HCT116 (cell line): Measurements from ENCODE around the gene CCDC85B. TPM values are rescaled to one million over a fixed set of nuclear protein-coding genes. Genes with fewer than 3 reads are reported as not detected.

Source experiments
- ATAC-seq: fragments of 200-7000 bp; cut with Tn5 transposase; 2 replicates; pipeline ENCODE4 v1.9.1; 2020; ENCODE audit warnings: mild to moderate bottlenecking, moderate library complexity
- BruUV-seq: library from RNA; stranded (reverse); fragments of 400-500 nt; replicated peaks from 2 replicates; lab custom pipeline; 2021; lab: Mats Ljungman, UMichigan
- CTCF ChIA-PET: fragments of 300-600 bp; sonication (Branson Sonifier 250); formaldehyde crosslinking; loops from one replicate; lab custom pipeline; 2021; ENCODE audit warnings: antibody characterized with exemption; lab: Charles Lee
- POLR2A ChIA-PET: fragments of 300-600, 350-600 bp; sonication (Branson Sonifier 250); formaldehyde crosslinking; loops from one replicate; lab custom pipeline; 2021; ENCODE audit warnings: antibody characterized with exemption; lab: Charles Lee
- RAD21 ChIA-PET, 2 experiments: fragments of 300-600 bp; sonication (Branson Sonifier 250); formaldehyde crosslinking; loops; one replicate each; lab custom pipeline; 2023; ENCODE audit warnings: low total read pairs in 2 of 2; ENCODE audit not compliant: uncharacterized antibody in 2 of 2, unreplicated experiment in 2 of 2, low non-redundant PET in 1 of 2; lab: Charles Lee
- DNase-seq: peaks from one replicate; pipeline ENCODE4 v3.0.0-alpha.2; 2010; ENCODE audit warnings: low read depth, low spot score
- H2AFZ ChIP-seq: fragments of 200-600 bp; shearing (Covaris generic), sonication (generic); 2 replicates; pipeline ENCODE4 v1.6.1; 2017; ENCODE audit warnings: low read depth, mixed run types, mixed read lengths, antibody characterized with exemption, low read length; ENCODE audit not compliant: poor library complexity, severe bottlenecking
- H3K27ac ChIP-seq: 2 replicates; pipeline ENCODE4 v1.5.1; 2012; ENCODE audit warnings: low read depth, low read length
- H3K27me3 ChIP-seq: fragments of 200-600 bp; sonication (generic); 2 replicates; pipeline ENCODE4 v1.6.1; 2016; ENCODE audit warnings: mixed run types, low read length, mixed read lengths; ENCODE audit not compliant: insufficient read depth
- H3K36me3 ChIP-seq, 2 experiments: fragments of 200-500 bp in 1 of 2; fragments of 200-600 bp in 1 of 2; sonication (Bioruptor generic) in 1 of 2; sonication (generic) in 1 of 2; 2 replicates each; pipeline versions ENCODE4 v1.5.1 to v1.6.1; 2014 to 2016; ENCODE audit warnings: low read length in 2 of 2, inconsistent platforms in 1 of 2, mixed read lengths in 1 of 2, mixed run types in 1 of 2; ENCODE audit not compliant: insufficient read depth in 2 of 2, control insufficient read depth in 1 of 2
- H3K4me1 ChIP-seq, 2 experiments: fragments of 200-600 bp in 1 of 2; sonication (generic) in 1 of 2; 2 replicates each; pipeline versions ENCODE4 v1.5.1 to v1.6.1; 2012 to 2017; ENCODE audit warnings: low read length in 2 of 2, inconsistent platforms in 1 of 2, mild to moderate bottlenecking in 1 of 2, mixed read lengths in 1 of 2, mixed run types in 1 of 2, moderate library complexity in 1 of 2; ENCODE audit not compliant: insufficient read depth in 2 of 2, control insufficient read depth in 1 of 2
- H3K4me2 ChIP-seq: fragments of 200-600 bp; sonication (generic); 2 replicates; pipeline ENCODE4 v1.6.1; 2017; ENCODE audit warnings: mixed run types, low read length, mixed read lengths
- H3K4me3 ChIP-seq, 2 experiments: fragments of 200-600 bp in 1 of 2; sonication (generic) in 1 of 2; replicated peaks in 1 of 2; 2 replicates each; pipeline ENCODE4 v1.5.1; 2011 to 2016; ENCODE audit warnings: low read length in 2 of 2, control low read depth in 1 of 2, low read depth in 1 of 2, mild to moderate bottlenecking in 1 of 2, mixed read lengths in 1 of 2, mixed run types in 1 of 2
- H3K79me2 ChIP-seq: fragments of 200-600 bp; sonication (generic); 2 replicates; pipeline ENCODE4 v1.6.1; 2017; ENCODE audit warnings: mild to moderate bottlenecking, mixed run types, low read length, moderate library complexity, mixed read lengths; ENCODE audit not compliant: insufficient read depth
- H3K9ac ChIP-seq: fragments of 200-600 bp; sonication (generic); 2 replicates; pipeline ENCODE4 v1.6.1; 2016; ENCODE audit warnings: low read length, mixed read lengths
- H3K9me2 ChIP-seq: fragments of 200-600 bp; sonication (generic), shearing (Covaris generic); 2 replicates; pipeline ENCODE4 v1.6.1; 2017; ENCODE audit warnings: mixed run types, mild to moderate bottlenecking, moderate library complexity; ENCODE audit not compliant: insufficient read depth
- H3K9me3 ChIP-seq, 2 experiments: fragments of 200-500 bp in 1 of 2; fragments of 200-600 bp in 1 of 2; sonication (Bioruptor generic) in 1 of 2; sonication (generic) in 1 of 2; 2 replicates each; pipeline ENCODE4 v1.6.1; 2014 to 2017; ENCODE audit warnings: low read length in 2 of 2, mixed read lengths in 2 of 2, inconsistent platforms in 1 of 2, low read depth in 1 of 2, mild to moderate bottlenecking in 1 of 2, mixed run types in 1 of 2, moderate library complexity in 1 of 2; ENCODE audit not compliant: control insufficient read depth in 1 of 2, insufficient read depth in 1 of 2
- H4K20me1 ChIP-seq: fragments of 200-600 bp; sonication (generic), shearing (Covaris generic); 2 replicates; pipeline ENCODE4 v1.6.1; 2017; ENCODE audit warnings: mixed run types, mild to moderate bottlenecking, moderate library complexity; ENCODE audit not compliant: insufficient read depth
- CBX3 ChIP-seq: IDR thresholded peaks from 2 replicates; pipeline ENCODE4 v1.6.1; 2012; ENCODE audit warnings: low read depth
- CTCF ChIP-seq, 3 experiments: fragments of 200-600 bp in 1 of 3; sonication (generic) in 1 of 3; IDR thresholded peaks in 2 of 3; conservative IDR thresholded peaks in 1 of 3; 2 replicates each; pipeline ENCODE4 v1.5.1; 2012 to 2017; ENCODE audit warnings: low read depth in 2 of 3, low read length in 2 of 3, antibody characterized with exemption in 1 of 3, borderline replicate concordance in 1 of 3, control low read depth in 1 of 3, mild to moderate bottlenecking in 1 of 3, mixed read lengths in 1 of 3, mixed run types in 1 of 3, moderate library complexity in 1 of 3; ENCODE audit not compliant: insufficient read depth in 1 of 3
- EZH2phosphoT487 ChIP-seq: fragments of 200-600 bp; IDR thresholded peaks from 2 replicates; pipeline ENCODE4 v1.6.1; 2018; ENCODE audit warnings: antibody characterized with exemption, borderline replicate concordance
- FOSL1 ChIP-seq: IDR thresholded peaks from 2 replicates; pipeline ENCODE4 v1.6.1; 2012; ENCODE audit warnings: low read depth
- RAD21 ChIP-seq: IDR thresholded peaks from 2 replicates; pipeline ENCODE4 v1.6.1; 2012; ENCODE audit warnings: low read depth, mild to moderate bottlenecking
- SIN3A ChIP-seq: IDR thresholded peaks from 2 replicates; pipeline ENCODE4 v1.6.1; 2012; ENCODE audit warnings: low read depth
- TCF7L2 ChIP-seq: IDR thresholded peaks from 2 replicates; pipeline ENCODE4 v1.7.0; 2011; ENCODE audit warnings: borderline replicate concordance, inconsistent platforms; ENCODE audit not compliant: insufficient read depth, insufficient read length; ENCODE audit errors: extremely low read depth
- YY1 ChIP-seq: IDR thresholded peaks from 2 replicates; pipeline ENCODE4 v1.6.1; 2011; ENCODE audit warnings: low read length, low read depth, moderate library complexity, mild to moderate bottlenecking; ENCODE audit not compliant: insufficient replicate concordance; ENCODE audit errors: extremely low read depth
- ZBTB33 ChIP-seq: IDR thresholded peaks from 2 replicates; pipeline ENCODE4 v1.6.1; 2011; ENCODE audit warnings: mild to moderate bottlenecking, low read length, moderate library complexity; ENCODE audit not compliant: insufficient replicate concordance; ENCODE audit errors: extremely low read depth
- intact Hi-C: fragments of 100-400 bp; cut with micrococcal nuclease; formaldehyde crosslinking; loops from 2 replicates; pipeline ENCODE4 v1.10.0; 2022
- total RNA-seq: library from RNA; stranded (reverse); gene quantifications from one replicate; pipeline ENCODE4 v1.2.1, GENCODE V29; 2021; ENCODE audit not compliant: unreplicated experiment

CCDC85B gene
- total RNA-seq, 1 experiment from 2014 or later: 84.3 TPM

- Histone ChIP-seq H3K4me1 (peaks cover 6 to 7% of the 10 kb centered on the region in 2 experiments), H3K9me2 (no peaks in the 10 kb centered on the region), H3K4me2 (no peak overlapping the region), H3K4me3 (no peak overlapping the region), H3K9me3 (no peaks in the 10 kb centered on the region), H2AFZ (no peak overlapping the region), H3K27me3 (no peaks in the 10 kb centered on the region), H3K9ac (no peak overlapping the region), H3K27ac (no peak overlapping the region), H3K36me3 (peaks cover 7 to 18% of the 10 kb centered on the region in 2 experiments; a peak in 3 of 4 replicates), H4K20me1 (no peaks in the 10 kb centered on the region), H3K79me2 (peaks cover 12% of the 10 kb centered on the region)
- ChIA-PET RAD21 (no interaction called here), CTCF (no interaction called here), POLR2A (interaction anchor here (1.3 kb wide), 1 partner anchor 23 kb away, joined by 4 read pairs; the partner anchor contains the start of gene CCDC85B)
- no peak for DNase-seq
- no peak for TF ChIP-seq FOSL1
- TF ChIP-seq CTCF (IDR thresholded peaks at IDR 0.05 in 2 of 3, conservative IDR thresholded peaks at IDR 0.05 in 1 of 3; ENCODE audit: borderline replicate concordance in 1 of 3, insufficient read depth in 1 of 3, low read depth in 2 of 3, low read length in 2 of 3): no peak
- TF ChIP-seq EZH2phosphoT487: no peak
- TF ChIP-seq YY1: no peak
- no peak for TF ChIP-seq SIN3A
- no peak for TF ChIP-seq TCF7L2
- no peak for TF ChIP-seq ZBTB33
- TF ChIP-seq CBX3: no peak
- no peak for TF ChIP-seq RAD21
- intact Hi-C loops: no loop called here
- BruUV-seq: no TSS peak
- no peak for ATAC-seq
Measured at GRCh38 chr11:65866509-65867283, 23.8 kb upstream of the CCDC85B start.
